Skeletal muscle tissue (tissue), 4 donors: ENCODE measurements around the gene BAK1. TPM values are rescaled to one million over a fixed set of nuclear protein-coding genes. Genes with fewer than 3 reads are reported as not detected.
A peak's percentile ranks its signal among the peaks of the same experiment; 100 is the strongest.

ENCODE experiments used
- H3K27ac ChIP-seq: one replicate; pipeline ENCODE4 v1.7.0; 2013; ENCODE audit warnings: mild to moderate bottlenecking, low read depth, low read length, inconsistent platforms
- H3K27me3 ChIP-seq, 3 donors: one replicate each; pipeline ENCODE4 v1.7.0; 2013; ENCODE audit warnings: low read length in 3 of 3; ENCODE audit not compliant: control insufficient read depth in 3 of 3, insufficient read depth in 3 of 3
- H3K36me3 ChIP-seq, 3 donors: one replicate each; pipeline ENCODE4 v1.7.0; 2013; ENCODE audit warnings: low read length in 3 of 3; ENCODE audit not compliant: control insufficient read depth in 3 of 3, insufficient read depth in 3 of 3
- H3K4me1 ChIP-seq, 3 donors: one replicate each; pipeline ENCODE4 v1.7.0; 2013; ENCODE audit warnings: low read length in 3 of 3, mild to moderate bottlenecking in 3 of 3; ENCODE audit not compliant: control insufficient read depth in 3 of 3, insufficient read depth in 3 of 3
- H3K4me3 ChIP-seq, 3 donors: one replicate each; pipeline ENCODE4 v1.7.0; 2013; ENCODE audit warnings: low read length in 3 of 3
- H3K9ac ChIP-seq, 3 donors: one replicate each; pipeline ENCODE4 v1.7.0; 2013; ENCODE audit warnings: low read length in 3 of 3, mild to moderate bottlenecking in 3 of 3, moderate library complexity in 2 of 3, low read depth in 1 of 3
- H3K9me3 ChIP-seq, 3 donors: one replicate each; pipeline ENCODE4 v1.7.0; 2013; ENCODE audit warnings: low read length in 3 of 3; ENCODE audit not compliant: control insufficient read depth in 3 of 3
- total RNA-seq: library from RNA; depleted of rRNA; stranded (reverse); fragments of >200 nt; gene quantifications from one replicate; pipeline ENCODE4 v1.2.3, GENCODE V29; 2014
- donor health status: Osteomylitis.

Gene BAK1
- total RNA-seq, 1 donor from 2014 or later, result 9.9 TPM

DNA sequence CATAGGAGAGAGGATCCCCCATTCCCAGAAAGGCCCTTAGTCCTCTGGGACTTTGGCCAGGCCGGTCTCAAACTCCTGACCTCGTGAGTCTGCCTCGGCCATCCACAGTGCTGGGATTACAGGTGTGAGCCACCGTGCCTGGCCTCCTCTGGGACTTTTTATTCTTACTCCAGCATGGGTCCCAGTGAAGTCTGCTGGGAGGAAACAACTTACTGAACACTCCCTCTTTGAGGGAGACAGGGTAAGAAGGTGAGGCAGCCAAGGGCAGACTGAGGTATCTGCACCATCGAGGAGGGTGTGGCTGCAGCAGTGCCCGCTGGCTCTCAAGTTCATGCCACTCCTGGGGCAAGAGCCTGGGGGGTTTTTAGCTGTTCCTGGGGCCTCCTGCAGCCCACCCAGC is 2.4 kb downstream of the BAK1 start:
- Histone ChIP-seq H3K4me3 (no peak overlapping the region), H3K27me3 (no peaks in the 10 kb centered on the region), H3K4me1 (peaks cover 14 to 23% (median 22%) of the 10 kb centered on the region in 3 donors), H3K9me3 (no peaks in the 10 kb centered on the region), H3K36me3 (peaks cover 24 to 28% (median 25%) of the 10 kb centered on the region in 3 donors), H3K27ac (no peak overlapping the region), H3K9ac (peak overlapping the region in 1 of 3 donors; percentile 40)

DNA sequence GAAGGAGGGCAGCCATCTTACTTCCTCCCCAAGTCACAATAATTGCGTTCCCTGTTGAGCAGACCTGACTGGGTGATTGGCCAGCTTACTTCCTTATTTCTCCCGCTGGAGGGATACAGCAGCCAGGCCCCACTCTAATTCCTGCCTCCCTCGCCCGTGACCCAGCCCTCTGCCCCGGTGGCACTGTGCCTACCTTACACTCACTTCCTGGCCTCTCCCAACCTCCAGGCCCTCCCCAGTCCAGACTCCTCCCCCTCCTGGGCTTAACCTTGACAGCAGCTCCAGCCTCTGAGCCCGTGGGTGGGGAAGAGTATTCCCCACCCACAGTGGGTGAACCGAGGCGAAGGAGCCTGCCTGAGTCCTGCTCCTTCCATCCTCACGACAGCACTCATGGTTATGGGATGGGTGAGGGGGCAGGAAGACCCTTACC is 3.0 kb downstream of the BAK1 start:
- peaks cover 14 to 24% (median 22%) of the 10 kb centered on the region in 3 donors for H3K4me1 ChIP-seq
- peak overlapping the region; percentile 30 for H3K27ac ChIP-seq
- H3K9me3 ChIP-seq, result no peaks in the 10 kb centered on the region
- H3K4me3 ChIP-seq, result no peak overlapping the region
- H3K36me3 ChIP-seq, result peaks cover 24 to 28% (median 25%) of the 10 kb centered on the region in 3 donors
- no peaks in the 10 kb centered on the region for H3K27me3 ChIP-seq
- peak overlapping the region in 1 of 3 donors; percentile 40 for H3K9ac ChIP-seq

DNA sequence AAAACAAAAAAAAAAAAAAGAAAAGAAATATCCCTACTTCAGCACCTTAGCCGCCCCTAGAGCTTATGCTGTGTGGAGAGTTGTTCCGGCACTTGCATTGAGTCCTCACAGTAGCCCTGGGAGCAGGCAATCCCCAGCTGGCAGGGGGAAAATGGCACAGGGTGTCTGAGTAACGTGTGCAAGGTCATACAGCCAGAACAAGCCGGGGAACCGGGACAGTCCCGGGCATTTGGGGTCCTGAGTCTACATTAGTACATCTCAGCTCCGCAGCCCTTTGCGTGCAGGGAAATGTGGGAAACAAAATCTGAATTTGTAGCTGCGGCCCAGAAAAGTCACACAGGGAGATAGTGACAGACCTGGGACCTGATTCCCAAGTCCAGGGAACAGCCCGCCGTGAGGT is 3.4 kb downstream of the BAK1 start:
- H3K9ac ChIP-seq, result no peak overlapping the region
- peaks cover 24 to 28% (median 25%) of the 10 kb centered on the region in 3 donors for H3K36me3 ChIP-seq
- no peaks in the 10 kb centered on the region for H3K27me3 ChIP-seq
- no peaks in the 10 kb centered on the region for H3K9me3 ChIP-seq
- no peak overlapping the region for H3K4me3 ChIP-seq
- peaks cover 16 to 27% (median 26%) of the 10 kb centered on the region in 3 donors for H3K4me1 ChIP-seq
- H3K27ac ChIP-seq, result peak overlapping the region; percentile 30

DNA sequence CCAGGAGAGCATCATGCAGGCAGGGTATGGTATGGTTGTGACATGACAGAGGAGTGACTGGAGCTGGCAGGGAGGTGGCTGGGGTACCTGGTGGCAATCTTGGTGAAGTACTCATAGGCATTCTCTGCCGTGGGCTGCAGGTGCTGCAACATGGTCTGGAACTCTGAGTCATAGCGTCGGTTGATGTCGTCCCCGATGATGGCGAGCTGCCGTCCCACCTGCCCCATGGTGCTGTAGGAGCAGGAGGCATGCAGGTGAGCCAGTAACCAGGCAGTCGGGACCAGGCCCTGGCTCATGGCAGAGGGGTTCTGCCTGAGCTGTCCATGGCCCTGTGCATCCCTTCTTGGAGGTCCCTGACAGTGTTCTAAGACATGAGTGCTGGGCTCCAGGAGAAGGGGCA is 4.9 kb downstream of the BAK1 start:
- peaks cover 24 to 28% (median 25%) of the 10 kb centered on the region in 3 donors for H3K36me3 ChIP-seq
- H3K4me3 ChIP-seq, result no peak overlapping the region
- no peaks in the 10 kb centered on the region for H3K27me3 ChIP-seq
- peaks cover 22 to 35% (median 28%) of the 10 kb centered on the region in 3 donors for H3K4me1 ChIP-seq
- H3K27ac ChIP-seq, result no peak overlapping the region
- no peak overlapping the region for H3K9ac ChIP-seq
- H3K9me3 ChIP-seq, result no peaks in the 10 kb centered on the region

DNA sequence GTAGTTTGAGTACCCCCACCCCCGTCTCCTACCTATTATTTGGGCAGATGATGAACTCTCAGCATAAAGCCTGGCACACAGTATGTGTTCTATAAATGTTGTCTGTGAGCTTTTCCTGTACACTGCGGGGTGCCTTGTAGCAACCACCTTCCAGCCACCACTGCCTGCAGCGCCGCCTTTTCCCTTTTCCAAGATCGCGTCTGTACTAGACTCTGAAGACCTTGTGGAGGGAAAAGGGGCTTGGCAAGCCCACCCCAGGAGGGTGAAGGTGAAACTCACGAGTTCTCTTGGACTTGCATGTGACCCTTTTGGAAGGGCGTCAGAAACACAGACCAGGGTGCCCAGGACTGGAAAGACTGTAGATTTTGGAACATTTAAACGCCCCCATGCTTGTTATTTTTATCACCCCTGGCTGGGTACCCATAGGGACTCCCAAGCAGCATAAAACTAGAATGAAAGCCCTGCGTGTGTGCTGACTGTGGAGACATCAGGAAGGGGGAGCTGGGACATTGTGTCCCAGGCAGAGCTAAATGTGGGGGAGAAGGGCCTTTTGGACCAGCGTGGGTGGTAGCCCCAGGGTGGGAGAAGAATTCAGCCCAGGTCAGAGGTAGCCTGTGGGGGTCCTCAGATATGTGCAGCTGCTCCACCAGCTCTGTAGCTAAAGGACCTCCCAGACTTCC is 8.3 kb downstream of the BAK1 start:
- Histone ChIP-seq H3K9me3 (no peaks in the 10 kb centered on the region), H3K4me1 (peaks cover 8 to 16% (median 11%) of the 10 kb centered on the region in 3 donors), H3K36me3 (peaks cover 18 to 22% (median 21%) of the 10 kb centered on the region in 3 donors), H3K27me3 (no peaks in the 10 kb centered on the region), H3K27ac (peak overlapping the region; percentile 87), H3K9ac (peak overlapping the region; percentile 89 to 93 (median 93)), H3K4me3 (peak overlapping the region; percentile 82 to 93 (median 84))

DNA sequence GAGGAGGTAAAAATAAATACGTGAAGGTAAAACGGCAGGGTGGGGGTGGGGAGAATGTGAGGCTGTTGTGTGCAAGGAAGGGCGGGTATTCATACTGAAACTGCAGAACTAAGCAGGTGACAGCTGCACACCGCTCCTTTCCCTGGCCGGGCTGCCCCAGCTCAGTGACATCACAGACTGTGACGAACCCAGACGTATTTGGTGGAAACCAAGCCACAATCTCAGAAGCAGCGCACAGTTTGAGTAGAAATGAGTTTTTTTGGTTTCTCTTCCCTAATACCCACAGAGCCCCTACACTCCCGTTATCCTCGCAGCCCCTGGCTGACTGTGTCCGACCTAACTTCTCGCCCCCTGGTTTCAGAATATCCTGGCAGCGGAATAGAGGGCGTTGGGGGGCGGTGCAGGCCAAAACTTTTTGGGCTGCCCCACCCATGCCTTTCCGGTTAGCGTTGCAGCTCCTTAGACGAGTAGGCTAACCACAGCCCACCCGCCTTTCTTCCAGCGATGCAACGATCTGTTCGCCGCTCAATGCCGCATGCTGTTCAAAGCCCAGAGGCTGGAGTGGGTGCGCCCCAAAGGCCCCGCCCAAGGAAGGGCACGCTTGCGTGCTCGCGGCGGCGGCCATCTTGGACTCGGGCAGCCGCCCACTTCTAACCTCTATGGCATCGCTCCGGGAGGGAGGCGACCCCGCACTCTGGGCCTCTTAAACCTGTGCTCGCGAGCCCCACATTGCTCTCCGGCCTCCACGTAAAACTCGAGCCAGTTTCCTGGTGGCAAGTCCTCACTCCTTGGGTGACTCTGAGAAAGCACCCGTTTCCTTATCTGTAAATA is 9.1 kb downstream of the BAK1 start:
- Histone ChIP-seq H3K4me1 (peaks cover 8 to 16% (median 11%) of the 10 kb centered on the region in 3 donors), H3K36me3 (peaks cover 16 to 21% (median 20%) of the 10 kb centered on the region in 3 donors), H3K9ac (peak overlapping the region; percentile 89 to 93 (median 93)), H3K9me3 (no peaks in the 10 kb centered on the region), H3K27ac (peak overlapping the region; percentile 87), H3K27me3 (no peaks in the 10 kb centered on the region), H3K4me3 (peak overlapping the region; percentile 82 to 93 (median 84))

DNA sequence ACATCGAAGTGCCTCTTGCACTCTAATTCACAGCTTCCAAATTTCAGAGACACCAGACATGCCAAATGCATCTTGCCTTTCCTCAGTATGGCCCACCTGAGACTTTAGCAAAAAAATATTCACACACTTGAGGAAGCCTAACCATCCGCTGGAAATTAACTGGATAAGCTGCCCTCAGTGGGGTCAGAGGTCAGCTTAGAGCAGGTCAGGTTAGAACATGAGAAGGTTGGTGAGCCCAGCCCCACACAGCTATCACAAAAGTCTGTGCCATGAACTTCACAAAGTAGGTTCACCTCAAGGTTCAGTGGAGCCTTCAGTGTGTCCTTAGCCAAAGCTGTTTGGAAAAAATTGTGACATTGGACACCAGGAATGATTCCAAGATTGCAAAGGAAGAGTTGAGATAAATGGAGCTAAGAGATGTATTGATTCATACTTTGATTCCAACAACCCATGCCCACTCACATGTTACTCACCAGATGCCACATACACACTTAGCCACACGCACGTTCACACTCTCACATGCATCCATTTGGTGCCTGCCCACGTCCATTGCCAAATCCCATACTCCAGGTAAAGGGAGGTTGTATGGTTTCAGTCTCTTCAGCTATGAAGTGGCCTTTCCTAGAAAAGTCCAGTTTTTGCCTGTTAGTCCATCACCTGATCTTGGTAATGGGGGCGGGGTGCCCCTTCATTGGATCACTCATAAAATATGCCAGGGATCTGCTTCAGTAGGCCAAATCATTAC is 11.1 kb downstream of the BAK1 start:
- Histone ChIP-seq H3K36me3 (peaks cover 0 to 4% (median 2%) of the 10 kb centered on the region in 3 donors), H3K4me1 (peaks cover 8 to 16% (median 11%) of the 10 kb centered on the region in 3 donors), H3K9me3 (no peaks in the 10 kb centered on the region), H3K27ac (no peak overlapping the region), H3K4me3 (no peak overlapping the region), H3K9ac (no peak overlapping the region), H3K27me3 (no peaks in the 10 kb centered on the region)

DNA sequence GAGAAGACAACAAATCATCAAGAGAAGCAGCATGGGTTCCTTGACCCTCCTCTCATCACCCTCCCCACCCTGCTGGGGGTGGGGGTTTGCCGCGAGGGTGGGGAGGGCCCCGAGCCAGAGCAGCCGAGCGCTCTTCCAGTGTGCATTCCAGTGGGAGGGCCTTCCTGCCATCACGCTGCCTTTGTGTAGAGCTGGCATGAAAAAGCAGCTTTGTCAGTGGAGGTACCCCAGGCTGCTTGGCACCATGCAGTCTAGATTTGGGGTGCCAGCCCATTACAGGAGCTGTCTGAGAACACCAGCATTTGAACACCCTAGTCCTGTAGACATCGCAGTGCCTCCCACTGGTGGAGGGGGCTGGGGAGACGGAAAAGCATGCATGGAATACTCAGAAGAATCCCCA is 12.2 kb downstream of the BAK1 start:
- no peaks in the 10 kb centered on the region for H3K9me3 ChIP-seq
- no peak overlapping the region for H3K27ac ChIP-seq
- peaks cover 8 to 16% (median 11%) of the 10 kb centered on the region in 3 donors for H3K4me1 ChIP-seq
- no peak overlapping the region for H3K4me3 ChIP-seq
- H3K27me3 ChIP-seq, result no peaks in the 10 kb centered on the region
- H3K36me3 ChIP-seq, result no peaks in the 10 kb centered on the region
- H3K9ac ChIP-seq, result no peak overlapping the region

DNA sequence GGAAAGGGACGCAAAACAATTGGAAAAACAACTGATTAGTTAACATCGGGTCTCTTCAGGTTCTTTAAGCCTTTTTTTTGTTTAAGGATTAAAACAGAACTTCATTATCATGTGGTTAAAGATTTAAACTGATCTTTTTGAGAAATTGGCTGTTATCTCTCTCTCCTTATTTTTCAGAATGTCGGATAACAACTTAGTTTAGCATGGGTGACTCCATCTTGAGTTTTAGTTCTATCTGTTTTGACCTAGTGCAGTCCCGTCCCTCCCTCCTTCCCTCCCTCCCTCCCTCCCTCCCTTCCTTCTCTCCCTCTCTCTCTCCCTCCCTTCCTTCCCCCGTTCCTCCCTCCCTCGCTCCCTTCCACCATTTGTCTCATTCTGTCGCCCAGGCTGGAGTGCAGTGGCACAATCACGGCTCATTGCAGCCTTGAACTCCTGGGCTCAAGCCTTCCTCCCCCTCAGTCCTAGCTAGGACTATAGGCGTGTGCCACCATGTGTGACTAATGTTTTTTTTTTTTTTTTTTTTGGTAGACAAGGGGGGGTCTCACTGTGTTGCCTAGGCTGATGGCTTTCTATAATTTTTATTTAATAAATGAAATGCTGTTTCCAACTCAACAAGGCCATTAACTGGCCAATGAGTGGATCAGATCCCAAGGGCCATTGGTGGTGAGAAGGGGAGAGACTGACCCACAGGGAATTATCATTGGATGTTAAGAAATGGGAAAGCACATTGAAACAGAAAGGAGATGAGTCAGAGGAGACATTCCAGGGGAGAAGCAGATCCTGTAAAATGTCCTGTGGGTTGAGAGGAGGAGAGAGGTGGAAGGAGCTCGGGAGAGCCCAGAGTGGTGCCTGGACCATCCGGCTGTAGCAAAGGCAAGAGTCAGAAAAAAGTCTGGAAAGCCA is 13.6 kb downstream of the BAK1 start:
- Histone ChIP-seq H3K9me3 (no peaks in the 10 kb centered on the region), H3K4me3 (no peak overlapping the region)

More for the DNA sequence above, 13.6 kb downstream of the BAK1 start:
- H3K9ac ChIP-seq, result no peak overlapping the region
- no peaks in the 10 kb centered on the region for H3K36me3 ChIP-seq
- H3K27ac ChIP-seq, result no peak overlapping the region
- H3K27me3 ChIP-seq, result no peaks in the 10 kb centered on the region
- peaks cover 1 to 9% (median 7%) of the 10 kb centered on the region in 3 donors for H3K4me1 ChIP-seq
